ENCODE results near the gene PIGT.

PIGT gene

DNA sequence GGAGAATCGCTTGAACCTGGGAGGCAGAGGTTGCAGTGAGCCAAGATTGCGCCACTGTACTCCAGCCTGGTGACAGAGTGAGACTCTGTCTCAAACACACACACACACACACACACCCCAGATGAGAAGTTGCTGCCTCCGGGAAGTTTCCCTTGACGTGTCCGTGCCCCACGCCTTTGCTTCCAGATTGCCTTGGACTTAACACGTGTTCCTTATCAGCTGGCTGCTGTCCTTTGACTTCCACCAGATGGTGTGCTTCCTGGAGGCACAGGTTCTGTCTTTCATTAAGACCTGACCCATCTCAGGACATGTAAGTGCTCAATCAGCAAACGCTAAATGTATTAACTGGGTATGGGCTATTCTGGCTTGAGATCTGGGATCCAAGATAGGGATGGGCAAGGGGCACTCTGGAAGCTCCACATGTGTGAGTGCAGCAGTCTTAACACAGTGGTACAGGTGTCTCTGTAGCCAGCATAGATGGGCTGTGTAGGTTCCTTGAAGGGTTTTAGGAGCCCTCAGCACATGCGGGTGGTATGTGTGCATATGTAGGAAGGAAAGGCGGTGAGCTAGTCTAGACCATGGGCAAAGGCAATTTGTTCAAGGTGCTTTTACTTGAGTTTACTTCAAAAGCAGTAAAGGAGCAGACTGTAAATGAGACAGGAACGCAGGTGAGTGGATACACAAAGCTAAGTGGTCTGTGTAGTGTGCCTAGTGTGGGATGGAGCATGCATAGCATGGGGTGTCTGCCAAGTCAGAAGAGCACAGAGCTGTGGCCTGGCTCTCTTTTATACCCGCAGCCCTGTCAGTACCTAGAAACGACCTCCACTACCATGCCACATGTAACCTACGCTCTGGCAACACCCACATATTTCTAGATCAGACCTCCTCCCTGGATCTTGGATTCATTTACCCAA is 11.6 kb downstream of the PIGT start:
- TF ChIP-seq POLR2AphosphoS5 (IDR thresholded peaks at IDR 0.05; ENCODE audit: low read depth, low read length): no peak
- TF ChIP-seq TAF1 (IDR thresholded peaks at IDR 0.05; ENCODE audit: borderline replicate concordance, insufficient read depth, low read length): no peak

DNA sequence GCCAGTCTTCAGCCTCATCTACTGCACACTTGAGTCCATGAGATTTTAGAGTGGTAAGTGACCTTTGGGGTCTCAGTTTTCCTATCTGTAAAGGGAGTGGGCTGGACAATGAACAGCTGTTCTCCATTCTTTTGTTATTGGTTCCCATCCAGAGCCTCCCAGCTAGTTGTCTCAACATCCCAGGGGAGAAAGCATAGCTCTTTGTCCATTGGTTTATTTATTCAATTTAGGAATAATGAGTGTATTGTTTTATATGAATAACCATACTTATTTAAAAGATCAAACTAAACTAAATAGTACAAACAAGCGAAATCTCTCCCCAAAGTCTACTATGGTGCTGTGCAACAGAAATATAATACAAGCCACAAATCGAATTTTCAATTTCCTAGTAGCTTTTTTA is 13.7 kb downstream of the PIGT start:
- TF ChIP-seq REST (IDR thresholded peaks at IDR 0.05; ENCODE audit: insufficient read depth in 1 of 2, low read depth in 2 of 2, low read length in 2 of 2) (no peak), SIN3A (IDR thresholded peaks at IDR 0.05; ENCODE audit: borderline replicate concordance, insufficient read depth, low read length) (no peak), FOXP2 (optimal IDR thresholded peaks at IDR 0.05; ENCODE audit: borderline replicate concordance, extremely low read depth, extremely low read length, insufficient read depth) (no peak), POLR2AphosphoS5 (IDR thresholded peaks at IDR 0.05; ENCODE audit: low read depth, low read length) (no peak)

- TF ChIP-seq REST (IDR thresholded peaks at IDR 0.05; ENCODE audit: insufficient read depth in 1 of 2, low read depth in 2 of 2, low read length in 2 of 2): no peak
- TF ChIP-seq TAF1 (IDR thresholded peaks at IDR 0.05; ENCODE audit: borderline replicate concordance, insufficient read depth, low read length): no peak
- TF ChIP-seq FOXP2 (optimal IDR thresholded peaks at IDR 0.05; ENCODE audit: borderline replicate concordance, extremely low read depth, extremely low read length, insufficient read depth): no peak
- TF ChIP-seq POLR2AphosphoS5 (IDR thresholded peaks at IDR 0.05; ENCODE audit: low read depth, low read length): no peak
- no peak for TF ChIP-seq SIN3A (IDR thresholded peaks at IDR 0.05; ENCODE audit: borderline replicate concordance, insufficient read depth, low read length)
These were observed 16.4 kb downstream of the PIGT start for GRCh38 chr20:45432294-45432693.

DNA sequence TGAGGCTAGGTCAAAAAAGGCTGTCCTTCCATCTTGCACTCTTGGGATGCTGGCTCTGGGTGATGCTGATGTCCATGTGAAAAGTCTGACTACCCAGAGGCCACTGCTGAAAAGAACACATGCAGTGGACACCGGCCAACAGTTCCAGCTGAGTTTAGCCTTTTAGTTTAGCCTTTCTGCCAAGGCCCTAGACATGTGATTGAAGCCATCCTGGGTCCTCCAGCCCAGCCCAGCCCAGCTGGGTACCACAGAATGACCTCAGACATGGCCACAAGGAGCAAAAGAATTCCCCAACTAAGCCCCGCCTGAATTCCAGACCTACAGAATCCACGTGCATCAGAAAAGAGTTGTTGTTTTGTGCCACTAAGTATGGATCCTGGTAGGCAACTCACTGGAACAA is 17.4 kb downstream of the PIGT start:
- TF ChIP-seq SIN3A (IDR thresholded peaks at IDR 0.05; ENCODE audit: borderline replicate concordance, insufficient read depth, low read length) (no peak), POLR2AphosphoS5 (IDR thresholded peaks at IDR 0.05; ENCODE audit: low read depth, low read length) (no peak), REST (IDR thresholded peaks at IDR 0.05; ENCODE audit: insufficient read depth in 1 of 2, low read depth in 2 of 2, low read length in 2 of 2) (no peak), FOXP2 (optimal IDR thresholded peaks at IDR 0.05; ENCODE audit: borderline replicate concordance, extremely low read depth, extremely low read length, insufficient read depth) (no peak), TAF1 (IDR thresholded peaks at IDR 0.05; ENCODE audit: borderline replicate concordance, insufficient read depth, low read length) (no peak)

- TF ChIP-seq POLR2AphosphoS5 (IDR thresholded peaks at IDR 0.05; ENCODE audit: low read depth, low read length) (no peak), TAF1 (IDR thresholded peaks at IDR 0.05; ENCODE audit: borderline replicate concordance, insufficient read depth, low read length) (no peak)
These were observed 18.0 kb downstream of the PIGT start for GRCh38 chr20:45433976-45434375.

GRCh38 chr20:45436732-45437485 is 21.0 kb downstream of the PIGT start:
- TF ChIP-seq POLR2AphosphoS5 (IDR thresholded peaks at IDR 0.05; ENCODE audit: low read depth, low read length) (no peak), REST (IDR thresholded peaks at IDR 0.05; ENCODE audit: insufficient read depth in 1 of 2, low read depth in 2 of 2, low read length in 2 of 2) (no peak), FOXP2 (optimal IDR thresholded peaks at IDR 0.05; ENCODE audit: borderline replicate concordance, extremely low read depth, extremely low read length, insufficient read depth) (no peak), SIN3A (IDR thresholded peaks at IDR 0.05; ENCODE audit: borderline replicate concordance, insufficient read depth, low read length) (no peak), TAF1 (IDR thresholded peaks at IDR 0.05; ENCODE audit: borderline replicate concordance, insufficient read depth, low read length) (no peak)

Data from PFSK-1 (cell line).